ENCODE data around the gene KIF21A. TPM values are rescaled to one million over a fixed set of nuclear protein-coding genes. Genes with fewer than 3 reads are reported as not detected.

KIF21A gene
- polyA plus RNA-seq, 1 donor from 2014 or later = 130 TPM

- Histone ChIP-seq H3F3A (ENCODE audit: insufficient read depth, low read length, poor library complexity, severe bottlenecking) (no peaks in the 10 kb centered on the region), H3K27me3 (ENCODE audit: insufficient read depth, low read depth, low read length) (no peaks in the 10 kb centered on the region), H3K79me2 (replicated peaks; ENCODE audit: insufficient read depth, low read length) (peaks cover 24% of the 10 kb centered on the region), H3K9me3 (ENCODE audit: low read length) (no peaks in the 10 kb centered on the region), H4K20me1 (ENCODE audit: insufficient read depth) (no peaks in the 10 kb centered on the region), H2AFZ (ENCODE audit: low read depth, low read length) (no peak overlapping the region), H3K27ac (ENCODE audit: low read length) (no peak overlapping the region), H3K4me2 (ENCODE audit: low read length) (no peak overlapping the region), H3K9ac (ENCODE audit: low read length) (no peak overlapping the region), H3K9me2 (ENCODE audit: insufficient read depth, low read length) (no peaks in the 10 kb centered on the region), H3K36me3 (ENCODE audit: insufficient read depth, low read length) (no peaks in the 10 kb centered on the region), H3K4me3 (ENCODE audit: low read length) (no peak overlapping the region)
- TF ChIP-seq REST (IDR thresholded peaks at IDR 0.05; ENCODE audit: borderline replicate concordance) (no peak), EZH2 (IDR thresholded peaks at IDR 0.05; ENCODE audit: borderline replicate concordance, insufficient read depth, low read length, poor library complexity, severe bottlenecking) (no peak), EP300 (conservative IDR thresholded peaks at IDR 0.05; ENCODE audit: poor library complexity, severe bottlenecking) (no peak), CTCF (IDR thresholded peaks at IDR 0.05; ENCODE audit: poor library complexity, severe bottlenecking) (no peak), MXI1 (conservative IDR thresholded peaks at IDR 0.05; ENCODE audit: poor library complexity, severe bottlenecking) (no peak), TAF1 (IDR thresholded peaks at IDR 0.05; ENCODE audit: low read depth) (no peak), SMC3 (conservative IDR thresholded peaks at IDR 0.05; ENCODE audit: poor library complexity) (no peak)
Observed at GRCh38 chr12:39413836-39414771, 28.8 kb downstream of the KIF21A start.

- no peak overlapping the region for H3K4me3 ChIP-seq (ENCODE audit: low read length)
- H3K9ac ChIP-seq (ENCODE audit: low read length) = no peak overlapping the region
- no peak for TF ChIP-seq CTCF (IDR thresholded peaks at IDR 0.05; ENCODE audit: poor library complexity, severe bottlenecking)
- no peak for TF ChIP-seq REST (IDR thresholded peaks at IDR 0.05; ENCODE audit: borderline replicate concordance)
- no peak for TF ChIP-seq TAF1 (IDR thresholded peaks at IDR 0.05; ENCODE audit: low read depth)
- no peak for TF ChIP-seq POLR2AphosphoS5 (IDR thresholded peaks at IDR 0.05)
- TF ChIP-seq RAD21 (conservative IDR thresholded peaks at IDR 0.05) = no peak
- H3K4me2 ChIP-seq (ENCODE audit: low read length) = no peak overlapping the region
- H3F3A ChIP-seq (ENCODE audit: insufficient read depth, low read length, poor library complexity, severe bottlenecking) = no peaks in the 10 kb centered on the region
- H3K79me2 ChIP-seq (replicated peaks; ENCODE audit: insufficient read depth, low read length) = peaks cover 35% of the 10 kb centered on the region
- no peak overlapping the region for H3K27ac ChIP-seq (ENCODE audit: low read length)
- H3K36me3 ChIP-seq (ENCODE audit: insufficient read depth, low read length) = no peaks in the 10 kb centered on the region
- H3K9me2 ChIP-seq (ENCODE audit: insufficient read depth, low read length) = no peaks in the 10 kb centered on the region
- H4K20me1 ChIP-seq (ENCODE audit: insufficient read depth) = no peaks in the 10 kb centered on the region
- no peaks in the 10 kb centered on the region for H3K9me3 ChIP-seq (ENCODE audit: low read length)
- no peaks in the 10 kb centered on the region for H3K27me3 ChIP-seq (ENCODE audit: insufficient read depth, low read depth, low read length)
- no peak overlapping the region for H2AFZ ChIP-seq (ENCODE audit: low read depth, low read length)
Observed at GRCh38 chr12:39412210-39412609, 30.7 kb downstream of the KIF21A start.

All from neural cell (in vitro differentiated cells).